Esophagus mucosa (tissue), 1 donor: ENCODE data around the gene ROR2. TPM values are rescaled to one million over a fixed set of nuclear protein-coding genes. Genes with fewer than 3 reads are reported as not detected.
"Not testable (repeated sequence)": the region's sequence is repeated elsewhere in the genome, so short reads cannot be mapped to it uniquely, and the experiment has no call there.

Source experiments
- ATAC-seq: fragments of 200-7000 bp; cut with Tn5 transposase; one replicate; pipeline ENCODE4 v1.9.1; 2020
- total RNA-seq: library from RNA; stranded (reverse); gene quantifications from one replicate; pipeline ENCODE4 v1.2.4, GENCODE V29; 2023
- donor health status: DM: yes; HTN: yes; CAD: no.

ROR2 gene
- total RNA-seq, 1 donor from 2014 or later = 2.5 TPM

- no peak for ATAC-seq
These were observed 391.6 kb downstream of the ROR2 start for GRCh38 chr9:91558395-91558794.

DNA sequence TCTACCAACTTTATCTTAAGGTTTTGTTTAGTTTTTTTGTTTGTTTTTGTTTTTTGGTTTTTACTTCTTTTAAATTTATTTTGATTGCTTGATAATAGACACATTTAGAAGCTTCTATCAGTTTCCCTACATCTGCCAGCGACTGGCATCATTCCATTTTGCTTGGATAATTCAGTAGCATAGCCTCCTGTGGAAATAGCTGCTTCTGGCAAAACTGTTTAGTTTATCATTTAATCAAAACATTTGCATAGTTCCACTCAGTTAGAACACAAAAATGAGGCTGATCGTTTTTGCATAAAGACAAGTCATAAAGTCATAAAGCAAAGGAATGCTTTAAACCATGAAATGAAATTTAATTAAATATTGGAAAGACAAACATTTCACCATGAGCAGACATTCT lies 392.7 kb downstream of the ROR2 start:
- no peak for ATAC-seq

- no peak for ATAC-seq
These were observed 394.9 kb downstream of the ROR2 start for GRCh38 chr9:91555132-91555531.

DNA sequence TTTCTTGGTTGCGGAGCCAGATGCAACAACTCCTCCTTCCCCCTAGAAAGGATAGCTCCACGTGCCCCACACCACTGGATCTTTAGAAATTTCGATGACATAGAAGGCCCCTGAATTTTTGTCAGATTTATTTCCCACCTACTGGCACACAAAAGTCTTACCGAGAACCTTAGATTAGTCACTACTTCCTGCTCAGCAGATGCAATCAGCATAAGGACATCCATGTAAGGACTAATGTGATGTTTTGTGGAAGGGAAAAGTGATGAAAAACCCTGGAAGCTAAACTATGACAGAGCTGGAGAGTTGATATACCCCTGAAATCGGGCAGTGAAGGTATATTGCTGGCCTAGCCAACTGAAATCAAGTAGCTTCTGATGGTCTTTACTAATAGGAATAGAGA lies 400.9 kb downstream of the ROR2 start:
- ATAC-seq = no peak

- no peak for ATAC-seq
These were observed 402.9 kb downstream of the ROR2 start for GRCh38 chr9:91547081-91547480.

- ATAC-seq = no peak
These were observed 403.5 kb downstream of the ROR2 start for GRCh38 chr9:91546574-91546973.

- ATAC-seq = no peak
These were observed 408.3 kb downstream of the ROR2 start for GRCh38 chr9:91541734-91542133.

DNA sequence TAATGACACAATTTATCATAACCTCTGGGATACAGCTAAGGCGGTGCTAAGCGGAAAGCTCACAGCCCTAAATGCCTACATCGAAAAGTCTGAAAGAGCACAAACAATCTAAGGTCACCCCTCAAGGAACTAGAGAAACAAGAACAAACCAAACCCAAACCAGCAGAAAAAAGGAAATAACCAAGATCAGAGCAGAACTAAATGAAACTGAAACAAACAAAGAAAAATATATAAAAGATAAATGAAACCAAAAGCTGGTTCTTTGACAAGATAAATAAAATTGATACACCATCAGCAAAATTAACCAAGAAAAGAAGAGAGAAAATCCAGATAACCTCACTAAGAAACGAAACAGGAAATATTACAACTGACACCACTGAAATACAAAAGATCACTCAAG lies 409.5 kb downstream of the ROR2 start:
- not testable (repeated sequence) for ATAC-seq

GRCh38 chr9:91536211-91536691 lies 413.8 kb downstream of the ROR2 start:
- peak; percentile 87 for ATAC-seq

GRCh38 chr9:91534374-91534773 lies 415.7 kb downstream of the ROR2 start:
- ATAC-seq = peak; percentile 36

GRCh38 chr9:91533382-91533781 lies 416.6 kb downstream of the ROR2 start:
- peak; percentile 65 for ATAC-seq

DNA sequence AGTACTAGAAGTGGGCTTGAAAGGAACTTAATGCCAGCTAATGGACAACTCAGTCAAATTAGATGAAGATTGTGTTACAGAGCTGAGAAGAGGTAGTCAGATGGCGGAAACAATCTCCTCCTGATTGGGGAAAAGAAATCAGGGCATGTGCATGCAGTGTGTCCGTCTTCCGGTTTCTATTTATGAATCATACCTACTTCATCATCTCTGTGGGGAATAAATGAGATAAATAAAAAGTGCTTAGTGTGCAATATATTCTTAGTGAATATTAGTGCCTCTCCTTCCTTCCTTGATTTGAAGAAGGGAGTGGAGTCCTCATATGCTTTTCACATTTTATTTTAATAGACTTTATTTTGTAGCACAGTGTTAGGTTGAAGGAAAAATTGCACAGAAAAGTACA lies 417.7 kb downstream of the ROR2 start:
- ATAC-seq = peak; percentile 69

- ATAC-seq = no peak
These were observed 419.2 kb downstream of the ROR2 start for GRCh38 chr9:91530829-91531228.

DNA sequence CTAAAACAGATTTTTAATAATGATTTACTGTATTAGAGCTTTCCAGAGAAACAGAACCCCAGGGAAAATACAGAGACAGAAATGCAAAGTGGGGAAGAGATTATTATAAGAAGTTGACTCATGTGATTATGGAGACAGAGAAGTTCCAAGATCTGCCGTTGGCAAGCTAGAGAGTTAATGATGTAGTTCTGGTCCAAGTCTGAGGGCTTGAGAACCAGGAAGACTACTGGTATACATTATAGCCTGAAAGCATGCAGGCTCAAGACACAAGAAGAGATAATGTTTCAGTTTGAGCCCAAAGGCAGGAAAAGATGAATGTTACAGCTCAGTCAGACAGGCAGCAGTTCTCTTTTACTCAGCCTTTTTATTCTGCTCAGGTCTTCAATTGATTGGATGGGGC lies 427.5 kb downstream of the ROR2 start:
- no peak for ATAC-seq

GRCh38 chr9:91519520-91520277 lies 430.3 kb downstream of the ROR2 start:
- no peak for ATAC-seq

DNA sequence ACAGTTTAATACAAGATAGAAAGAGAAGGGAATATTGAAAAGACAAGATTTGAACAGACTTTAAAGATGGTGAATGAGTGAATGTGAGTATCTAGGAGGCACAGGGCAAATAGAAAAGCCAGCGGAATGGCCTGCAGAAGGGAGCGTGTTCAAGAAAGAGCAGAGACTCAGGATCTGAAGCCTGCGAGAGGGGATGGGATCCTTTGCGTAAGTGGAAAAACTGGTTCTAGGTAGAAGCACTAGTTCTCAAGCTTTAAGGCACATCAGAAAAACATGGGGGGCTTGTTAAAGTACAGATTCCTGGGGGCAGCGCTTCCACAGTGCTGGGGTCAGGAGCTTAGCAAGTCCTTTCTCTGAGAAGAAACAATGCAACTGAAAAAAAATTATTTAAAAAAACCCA lies 431.6 kb downstream of the ROR2 start:
- no peak for ATAC-seq

- ATAC-seq = no peak
These were observed 432.2 kb downstream of the ROR2 start for GRCh38 chr9:91517801-91518200.

DNA sequence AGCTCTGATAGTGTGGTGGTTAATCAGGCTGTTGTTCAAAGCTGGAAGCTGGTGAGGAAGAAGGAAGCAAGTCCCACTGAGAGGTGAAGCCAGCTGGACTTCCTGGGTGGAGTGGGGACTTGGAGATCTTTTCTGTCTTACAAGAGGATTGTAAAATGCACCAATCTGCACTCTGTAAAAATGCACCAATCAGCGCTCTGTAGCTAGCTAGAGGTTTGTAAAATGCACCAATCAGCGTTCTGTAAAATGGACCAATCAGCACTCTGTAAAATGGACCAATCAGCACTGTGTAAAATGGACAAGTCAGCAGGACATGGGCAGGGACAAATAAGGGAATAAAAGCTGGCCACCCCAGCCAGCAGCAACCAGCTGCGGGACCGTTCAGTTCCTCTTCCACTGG lies 432.7 kb downstream of the ROR2 start:
- ATAC-seq = not testable (repeated sequence)

- ATAC-seq = no peak
These were observed 433.3 kb downstream of the ROR2 start for GRCh38 chr9:91516777-91517176.

- ATAC-seq = no peak
These were observed 433.9 kb downstream of the ROR2 start for GRCh38 chr9:91516081-91516480.

DNA sequence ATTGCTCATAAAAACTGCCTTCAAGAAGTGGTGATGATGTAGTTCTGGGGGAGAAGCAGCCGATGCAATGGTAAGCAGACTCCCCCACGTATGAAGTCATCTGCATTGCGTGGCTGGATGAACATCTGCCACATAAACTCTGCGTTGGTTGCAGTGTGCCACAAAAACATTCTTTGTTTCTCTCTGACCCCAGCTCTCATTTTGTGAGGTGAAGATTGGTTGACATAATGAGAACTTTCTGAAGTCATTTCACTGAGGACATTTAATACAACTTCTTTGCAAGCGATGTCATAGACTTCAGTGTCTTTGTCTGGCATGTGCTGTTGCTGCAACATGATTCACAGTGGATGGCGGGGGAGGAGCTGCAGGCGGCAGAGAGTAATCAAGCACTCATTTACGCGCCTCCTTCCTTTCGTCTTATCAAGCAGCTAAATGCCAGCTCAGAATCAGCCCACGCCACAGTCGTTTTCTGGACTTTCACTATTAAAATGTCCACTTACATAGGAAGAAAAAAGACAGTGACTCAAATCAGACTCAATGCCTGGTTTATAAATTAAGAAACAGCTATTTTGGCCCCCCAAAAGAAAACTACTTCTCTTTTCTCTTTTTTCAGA lies 434.8 kb downstream of the ROR2 start:
- no peak for ATAC-seq
